Left ventricle myocardium inferior (tissue), 1 donor: ENCODE data around the gene ZNF423. TPM values are rescaled to one million over a fixed set of nuclear protein-coding genes. Genes with fewer than 3 reads are reported as not detected.

Experiments used
- DNase-seq: peaks from one replicate; pipeline ENCODE4 v3.0.0-alpha.2; 2020
- H3K27ac ChIP-seq: fragments of 200-600 bp; replicated peaks from 2 replicates; pipeline ENCODE4 v1.8.0; 2021
- H3K27me3 ChIP-seq: fragments of 200-600 bp; 2 replicates; pipeline ENCODE4 v1.8.0; 2021; ENCODE audit warnings: low read depth
- H3K36me3 ChIP-seq: fragments of 200-600 bp; 2 replicates; pipeline ENCODE4 v1.8.0; 2021
- H3K4me1 ChIP-seq: fragments of 200-600 bp; 2 replicates; pipeline ENCODE4 v1.8.0; 2021
- H3K4me3 ChIP-seq: fragments of 200-600 bp; 2 replicates; pipeline ENCODE4 v1.8.0; 2021; ENCODE audit warnings: mild to moderate bottlenecking, moderate library complexity
- H3K9me3 ChIP-seq: fragments of 200-600 bp; replicated peaks from 2 replicates; pipeline ENCODE4 v1.8.0; 2021
- intact Hi-C: fragments of 100-400 bp; cut with micrococcal nuclease; formaldehyde crosslinking; loops from one replicate; pipeline ENCODE4 v1.11.0; 2022
- total RNA-seq: library from RNA; stranded (reverse); fragmentation: NEBNext Ultra II Directional; extraction: Animal tissue kit (Norgen Biotek cat#: 25700); gene quantifications from one replicate; pipeline ENCODE4 v1.2.1, GENCODE V29; 2021
- TF ChIP-seq, protein P1 (sequence below): fragments of 200-600 bp; IDR thresholded peaks from 2 replicates; pipeline ENCODE4 v1.8.0; 2021; ENCODE audit warnings: antibody characterized with exemption, mild to moderate bottlenecking, borderline replicate concordance
- donor health status: DM: no; HTN: yes; CAD: no; lungs with severe emphysema.

The ZNF423 gene
- total RNA-seq, 1 donor from 2014 or later = 8.6 TPM

GRCh38 chr16:49467540-49468372 lies 388.2 kb downstream of the ZNF423 start:
- no peak for DNase-seq
- Histone ChIP-seq H3K4me3 (no peak overlapping the region), H3K36me3 (no peaks in the 10 kb centered on the region), H3K9me3 (no peaks in the 10 kb centered on the region), H3K4me1 (peaks cover 9% of the 10 kb centered on the region), H3K27me3 (peaks cover 33% of the 10 kb centered on the region), H3K27ac (no peak overlapping the region)
- intact Hi-C loops = no loop called here
- TF ChIP-seq, protein P1, sequence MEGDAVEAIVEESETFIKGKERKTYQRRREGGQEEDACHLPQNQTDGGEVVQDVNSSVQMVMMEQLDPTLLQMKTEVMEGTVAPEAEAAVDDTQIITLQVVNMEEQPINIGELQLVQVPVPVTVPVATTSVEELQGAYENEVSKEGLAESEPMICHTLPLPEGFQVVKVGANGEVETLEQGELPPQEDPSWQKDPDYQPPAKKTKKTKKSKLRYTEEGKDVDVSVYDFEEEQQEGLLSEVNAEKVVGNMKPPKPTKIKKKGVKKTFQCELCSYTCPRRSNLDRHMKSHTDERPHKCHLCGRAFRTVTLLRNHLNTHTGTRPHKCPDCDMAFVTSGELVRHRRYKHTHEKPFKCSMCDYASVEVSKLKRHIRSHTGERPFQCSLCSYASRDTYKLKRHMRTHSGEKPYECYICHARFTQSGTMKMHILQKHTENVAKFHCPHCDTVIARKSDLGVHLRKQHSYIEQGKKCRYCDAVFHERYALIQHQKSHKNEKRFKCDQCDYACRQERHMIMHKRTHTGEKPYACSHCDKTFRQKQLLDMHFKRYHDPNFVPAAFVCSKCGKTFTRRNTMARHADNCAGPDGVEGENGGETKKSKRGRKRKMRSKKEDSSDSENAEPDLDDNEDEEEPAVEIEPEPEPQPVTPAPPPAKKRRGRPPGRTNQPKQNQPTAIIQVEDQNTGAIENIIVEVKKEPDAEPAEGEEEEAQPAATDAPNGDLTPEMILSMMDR = no peak

DNA sequence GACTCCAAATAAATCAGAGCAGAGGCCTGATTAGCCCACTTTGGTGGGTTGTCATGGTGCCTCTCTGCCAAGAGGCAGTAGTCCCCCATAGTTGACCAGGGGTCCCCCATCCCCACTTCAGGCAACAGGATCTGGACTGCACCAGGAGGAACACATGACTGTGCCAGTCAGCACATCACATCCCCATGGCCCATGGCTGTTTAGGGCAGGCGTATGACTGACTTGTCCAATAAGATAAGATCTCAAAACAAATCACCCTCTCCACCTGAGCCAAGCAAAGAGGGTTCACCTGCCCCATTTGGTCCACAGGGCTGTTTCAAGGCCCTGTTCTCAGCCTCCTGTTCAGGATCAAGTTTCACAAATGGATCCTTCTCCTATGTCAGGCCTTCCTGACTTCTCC lies 389.0 kb downstream of the ZNF423 start:
- Histone ChIP-seq H3K4me1 (peaks cover 9% of the 10 kb centered on the region), H3K9me3 (no peaks in the 10 kb centered on the region), H3K27ac (no peak overlapping the region), H3K36me3 (no peaks in the 10 kb centered on the region), H3K4me3 (no peak overlapping the region), H3K27me3 (peaks cover 42% of the 10 kb centered on the region)
- DNase-seq = no peak
- intact Hi-C loops = no loop called here
- TF ChIP-seq, protein P1 = no peak

- TF ChIP-seq, protein P1 = no peak
- no peaks in the 10 kb centered on the region for H3K36me3 ChIP-seq
- H3K27me3 ChIP-seq = peaks cover 46% of the 10 kb centered on the region
- intact Hi-C loops = no loop called here
- H3K4me3 ChIP-seq = no peak overlapping the region
- no peak overlapping the region for H3K27ac ChIP-seq
- H3K4me1 ChIP-seq = peaks cover 9% of the 10 kb centered on the region
- no peaks in the 10 kb centered on the region for H3K9me3 ChIP-seq
- no peak for DNase-seq
These were observed 389.4 kb downstream of the ZNF423 start for GRCh38 chr16:49466529-49466831.

- H3K27me3 ChIP-seq = peaks cover 50% of the 10 kb centered on the region
- intact Hi-C loops = no loop called here
- H3K9me3 ChIP-seq = no peaks in the 10 kb centered on the region
- H3K36me3 ChIP-seq = no peaks in the 10 kb centered on the region
- TF ChIP-seq, protein P1 = no peak
- no peak overlapping the region for H3K27ac ChIP-seq
- no peak for DNase-seq
- peaks cover 9% of the 10 kb centered on the region for H3K4me1 ChIP-seq
- H3K4me3 ChIP-seq = no peak overlapping the region
These were observed 390.0 kb downstream of the ZNF423 start for GRCh38 chr16:49465661-49466528.

GRCh38 chr16:49464877-49465504 lies 390.9 kb downstream of the ZNF423 start:
- peaks cover 60% of the 10 kb centered on the region for H3K27me3 ChIP-seq
- intact Hi-C loops = no loop called here
- no peak for DNase-seq
- TF ChIP-seq, protein P1 = peak; percentile 52
- H3K4me3 ChIP-seq = peak overlapping the region; percentile 29
- peaks cover 9% of the 10 kb centered on the region for H3K4me1 ChIP-seq
- no peak overlapping the region for H3K27ac ChIP-seq
- no peaks in the 10 kb centered on the region for H3K9me3 ChIP-seq
- no peaks in the 10 kb centered on the region for H3K36me3 ChIP-seq
